Hematopoietic multipotent progenitor cell treated with erythropoietin and hydrocortisone succinate and interleukin-3 and kit ligand, for 4 days (in vitro differentiated cells): ENCODE data around the gene SCARB1.

ENCODE experiments used
- DNase-seq: peaks from one replicate; pipeline ENCODE4 v3.0.0-alpha.2; 2015

Gene SCARB1

DNA sequence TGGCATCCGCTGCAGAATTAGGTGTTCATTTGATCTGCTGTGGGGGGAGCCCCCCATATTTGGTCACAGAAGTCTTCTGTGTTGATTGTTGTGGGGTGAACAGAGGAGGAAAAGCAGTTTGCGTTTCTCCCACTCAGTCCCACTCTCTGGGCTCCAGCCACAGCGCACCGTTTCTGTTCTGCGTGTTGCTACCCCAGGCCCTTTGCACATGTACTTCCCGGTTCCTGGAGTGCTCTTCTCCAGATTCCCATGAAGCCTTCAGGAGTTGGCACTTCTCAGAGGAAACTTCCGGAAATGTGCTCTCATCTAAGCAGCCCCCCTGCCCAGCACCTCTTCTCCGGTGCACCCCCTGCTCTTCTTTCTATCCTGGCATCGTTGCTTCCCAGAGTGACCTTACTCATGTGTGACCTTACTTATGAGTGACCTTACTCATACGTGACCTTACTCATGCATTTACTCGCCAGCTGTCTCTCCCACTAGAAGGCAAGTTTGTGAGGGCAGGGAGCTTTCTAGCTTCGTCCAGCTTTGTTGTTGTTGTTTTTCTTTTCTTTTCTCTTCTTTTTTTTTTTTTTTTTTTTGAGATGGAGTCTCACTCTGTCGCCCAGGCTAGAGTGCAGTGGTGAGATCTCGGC lies 93.7 kb downstream of the SCARB1 start:
- DNase-seq: no peak

DNA sequence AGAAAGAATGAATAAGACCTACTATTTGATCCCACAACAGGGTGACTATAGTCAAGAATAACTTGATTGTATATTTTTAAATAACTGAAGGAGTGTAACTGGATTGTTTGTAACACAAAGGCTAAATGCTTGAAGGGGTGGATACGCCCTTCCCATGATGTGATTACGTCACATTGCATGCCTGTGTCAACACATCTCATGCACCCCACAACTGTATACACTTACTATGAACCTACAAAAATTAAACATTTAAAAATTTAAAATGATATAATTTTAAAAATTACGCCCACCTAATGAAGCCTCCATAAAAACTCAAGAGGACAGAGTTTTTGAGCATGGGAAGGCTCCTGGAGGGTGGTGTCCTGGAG lies 94.5 kb downstream of the SCARB1 start:
- no peak for DNase-seq

DNA sequence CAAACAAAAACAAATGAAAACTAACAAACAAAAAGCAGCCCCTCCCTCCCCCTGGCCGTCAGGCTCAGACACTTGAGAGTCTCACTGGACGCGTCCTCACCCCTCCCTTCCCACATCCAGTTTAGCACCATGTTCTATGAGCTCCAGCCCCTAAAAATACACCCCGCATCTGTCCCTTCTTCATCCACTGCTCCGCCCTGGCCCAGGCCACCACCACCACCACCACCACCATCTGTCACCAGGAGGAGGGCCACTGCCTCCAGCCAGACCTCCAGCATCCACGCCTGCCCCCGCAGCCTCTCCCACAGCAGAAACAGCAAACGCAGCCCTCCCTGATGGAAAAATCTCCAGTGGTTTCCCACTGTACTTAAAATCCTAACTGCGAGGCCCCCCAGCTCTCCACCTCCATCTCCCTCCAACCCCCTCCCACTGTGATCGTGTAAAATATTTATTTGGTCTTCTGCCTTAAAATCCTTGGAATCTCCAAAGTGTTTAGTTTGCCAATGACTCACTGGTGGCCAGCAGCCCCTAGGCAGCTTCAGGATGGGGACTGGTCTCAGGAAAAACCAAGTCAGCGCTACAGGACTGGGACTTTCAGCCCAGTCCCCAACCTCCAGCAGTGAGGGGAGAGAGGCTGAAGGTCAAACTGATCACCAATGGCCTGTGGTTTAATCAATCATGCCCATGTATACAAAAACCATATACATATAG lies 95.1 kb downstream of the SCARB1 start:
- no peak for DNase-seq

DNA sequence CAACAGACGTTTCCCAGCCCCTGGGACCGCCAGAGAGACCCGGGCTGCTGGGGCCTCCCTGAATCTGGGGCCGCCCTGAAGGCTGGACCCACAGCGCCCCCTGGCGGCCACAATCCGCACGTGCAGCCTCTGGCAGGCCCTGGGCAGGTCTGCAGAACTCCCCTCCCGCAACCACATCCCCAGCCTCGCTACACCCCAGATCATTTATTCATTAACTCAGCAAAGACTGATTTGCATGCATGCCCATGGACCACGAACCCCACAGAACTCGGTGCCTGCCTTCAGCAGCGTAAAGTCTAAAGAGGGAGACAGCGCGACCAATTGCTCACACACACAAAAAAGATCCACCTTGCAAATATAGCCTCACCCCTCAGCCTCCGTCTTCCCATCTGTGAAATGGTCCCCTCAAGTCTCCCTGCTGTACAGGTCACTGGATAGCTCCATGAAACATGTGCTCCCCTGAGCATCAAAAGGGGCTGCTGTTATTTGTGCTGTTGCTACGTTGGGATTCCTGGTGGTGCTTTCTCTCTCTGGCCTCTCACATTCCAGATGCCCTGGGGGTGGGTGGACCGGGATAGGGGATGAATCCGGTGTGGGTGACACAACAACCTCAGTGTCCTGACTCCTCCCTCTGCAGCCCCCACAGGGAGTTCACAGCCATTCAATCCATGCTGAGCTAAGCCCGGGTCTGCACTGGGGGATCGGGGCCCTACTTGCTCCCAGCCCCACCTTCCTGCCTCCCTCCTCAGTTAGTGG lies 96.4 kb downstream of the SCARB1 start:
- DNase-seq: peak; percentile 82

DNA sequence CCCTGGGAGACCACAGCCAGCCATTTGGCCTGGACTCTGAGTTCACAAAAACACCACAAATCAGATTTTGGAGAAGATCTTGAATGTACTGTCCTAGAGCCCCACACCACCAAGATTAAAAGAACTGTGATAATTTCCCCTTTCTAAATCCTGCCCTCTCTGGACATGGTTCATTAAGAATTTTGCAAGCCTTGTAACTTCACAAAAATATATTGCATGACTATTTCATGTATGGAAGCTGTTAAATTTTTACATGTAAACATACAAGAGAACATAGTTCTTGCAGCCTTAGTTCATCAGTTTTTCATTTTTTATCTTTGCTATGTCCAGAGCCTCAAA lies 97.0 kb downstream of the SCARB1 start:
- no peak for DNase-seq

DNA sequence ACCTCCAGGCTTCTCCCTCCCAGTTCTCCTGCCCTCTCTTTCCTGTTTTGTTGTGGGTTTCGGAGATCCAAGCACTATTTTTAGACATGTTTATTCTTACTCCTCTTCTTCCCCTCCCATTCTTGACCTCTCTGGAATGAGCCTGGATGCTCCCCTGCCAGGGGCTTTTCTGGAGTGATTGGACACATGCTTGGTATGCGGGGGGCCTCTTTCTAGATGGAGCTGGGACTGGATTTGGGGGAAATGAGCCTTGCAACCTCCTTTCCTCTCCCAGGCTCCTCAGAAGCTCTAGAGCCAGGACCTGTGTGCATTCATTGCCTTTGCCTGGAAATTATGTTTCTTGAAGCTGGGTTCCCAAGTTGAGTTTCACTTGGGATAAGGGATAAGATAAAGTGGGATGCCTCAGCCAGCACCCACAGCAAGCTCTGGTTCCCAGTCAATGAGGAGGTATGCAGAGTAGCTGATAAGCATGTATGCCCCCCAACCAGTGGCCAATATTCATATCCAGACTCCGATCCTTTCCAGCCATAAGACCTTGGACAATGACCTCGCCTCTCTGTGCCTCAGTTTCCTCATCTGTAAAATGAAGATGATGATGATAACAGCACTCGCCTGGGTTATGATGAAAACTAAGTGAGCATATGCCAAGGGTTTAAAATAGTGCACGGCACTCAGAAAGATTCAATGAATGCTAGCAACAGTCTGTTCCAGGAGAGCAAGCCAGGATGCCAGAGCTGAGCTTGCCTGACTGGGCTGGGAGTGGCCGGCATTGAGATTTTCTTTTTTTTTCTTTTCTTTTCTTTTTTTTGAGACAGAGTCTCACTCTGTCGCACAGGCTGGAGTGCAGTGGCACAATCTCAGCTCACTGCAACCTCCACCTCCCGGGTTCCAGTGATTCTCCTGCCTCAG lies 97.8 kb downstream of the SCARB1 start:
- no peak for DNase-seq

DNA sequence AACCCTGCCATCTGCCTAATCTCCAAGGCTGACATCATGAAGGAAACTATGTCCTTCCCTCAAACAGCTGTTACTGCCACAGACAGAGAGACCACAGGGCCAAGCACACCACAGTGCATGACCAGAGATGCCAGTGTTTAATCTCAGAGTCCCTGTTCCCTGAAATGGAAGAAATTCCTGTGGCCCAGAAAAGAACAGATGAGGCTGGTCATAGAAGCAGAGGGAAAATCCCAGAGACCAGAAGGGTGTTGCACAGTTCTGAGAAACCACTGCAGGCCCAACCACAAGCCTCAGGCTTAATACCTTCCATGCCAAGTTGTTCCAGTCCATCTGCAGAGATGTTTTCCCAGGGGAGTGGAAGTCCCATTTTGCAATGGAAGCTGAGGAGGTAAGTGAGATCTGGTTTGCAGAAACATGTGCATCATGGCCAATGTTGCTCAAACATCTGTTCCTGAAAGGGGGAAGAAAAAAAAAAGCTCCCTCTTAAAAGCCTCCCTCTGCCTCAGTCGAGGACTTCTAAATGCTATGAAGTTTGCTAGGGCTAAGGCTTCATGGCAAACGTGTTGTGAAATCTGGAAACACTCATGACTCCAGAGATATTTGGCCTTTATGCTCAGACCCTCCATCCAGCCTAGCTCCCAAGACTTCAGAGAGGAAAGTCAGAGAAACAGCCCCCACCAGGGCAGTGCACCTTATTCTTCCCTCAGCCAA lies 98.6 kb downstream of the SCARB1 start:
- no peak for DNase-seq

DNA sequence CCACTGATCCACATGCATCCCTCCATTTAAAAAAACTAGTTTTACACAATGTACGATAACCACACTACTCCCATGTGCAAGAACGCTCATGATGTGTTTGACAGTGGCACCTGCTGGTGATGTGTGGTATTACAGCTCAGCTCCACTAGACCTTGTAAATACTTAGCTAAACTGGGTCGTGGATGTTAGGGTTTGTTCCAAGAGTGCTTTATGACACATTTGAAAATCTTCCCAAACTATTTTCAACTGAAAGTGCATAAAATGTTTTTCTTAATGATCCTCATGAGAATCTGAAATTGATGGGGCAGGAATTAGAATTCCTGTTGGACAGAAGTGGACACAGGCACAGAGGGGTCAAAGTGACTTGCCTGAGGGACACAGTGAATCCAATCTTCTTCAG lies 99.2 kb downstream of the SCARB1 start:
- peak; percentile 74 for DNase-seq

DNA sequence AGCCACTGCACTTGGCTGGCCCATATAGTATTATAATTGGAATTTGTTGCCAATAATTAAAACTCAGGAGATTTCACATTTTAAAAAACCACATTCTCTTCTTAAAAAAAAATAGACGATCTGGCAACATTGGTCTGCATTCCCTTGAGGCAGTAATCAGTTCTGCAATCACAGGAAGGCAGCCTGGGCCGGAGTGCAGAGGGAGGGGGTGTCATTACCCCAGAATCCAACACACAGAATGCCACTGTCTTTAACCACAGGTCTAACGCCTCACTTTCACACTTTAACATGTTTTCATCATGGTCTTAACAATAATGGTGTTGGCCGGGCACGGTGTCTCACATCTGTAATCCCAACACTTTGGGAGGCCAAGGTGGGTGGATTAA lies 100.1 kb downstream of the SCARB1 start:
- DNase-seq: peak; percentile 40

DNA sequence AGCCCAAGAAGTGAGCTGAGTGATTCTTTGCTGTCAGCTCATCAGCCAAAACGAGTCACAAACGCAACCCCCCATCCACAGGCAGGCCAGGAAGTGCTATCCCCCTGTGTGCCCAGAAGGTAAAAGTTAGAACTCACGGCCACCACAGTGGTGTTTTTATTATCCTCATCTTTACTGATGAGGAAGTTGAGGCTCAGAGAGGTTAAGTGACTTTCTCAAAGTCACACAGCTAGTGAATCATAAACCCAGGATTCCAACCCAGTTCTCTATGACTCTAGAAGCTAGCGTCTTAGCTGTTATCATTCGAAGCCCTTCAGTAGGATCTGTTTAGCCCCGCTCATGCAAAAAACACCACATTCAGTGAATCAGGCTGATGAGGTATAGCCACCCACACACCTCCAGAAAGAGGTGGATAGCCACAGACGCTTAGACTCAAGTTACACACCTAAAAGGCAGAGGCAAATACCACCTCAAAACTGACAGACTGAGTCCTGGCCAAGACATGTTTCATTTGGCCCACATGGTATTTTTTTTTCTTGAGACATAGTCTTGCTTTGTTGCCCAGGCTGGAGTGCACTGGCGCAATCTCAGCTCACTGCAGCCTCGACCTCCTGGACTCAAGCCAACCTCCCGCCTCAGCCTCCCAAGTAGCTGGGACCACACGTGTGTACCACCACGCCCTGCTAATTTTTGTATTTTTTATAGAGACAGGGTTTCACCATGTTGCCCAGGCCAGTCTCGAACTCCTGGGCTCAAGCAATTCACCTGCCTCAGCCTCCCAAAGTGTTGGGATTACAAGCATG lies 100.7 kb downstream of the SCARB1 start:
- no peak for DNase-seq

DNA sequence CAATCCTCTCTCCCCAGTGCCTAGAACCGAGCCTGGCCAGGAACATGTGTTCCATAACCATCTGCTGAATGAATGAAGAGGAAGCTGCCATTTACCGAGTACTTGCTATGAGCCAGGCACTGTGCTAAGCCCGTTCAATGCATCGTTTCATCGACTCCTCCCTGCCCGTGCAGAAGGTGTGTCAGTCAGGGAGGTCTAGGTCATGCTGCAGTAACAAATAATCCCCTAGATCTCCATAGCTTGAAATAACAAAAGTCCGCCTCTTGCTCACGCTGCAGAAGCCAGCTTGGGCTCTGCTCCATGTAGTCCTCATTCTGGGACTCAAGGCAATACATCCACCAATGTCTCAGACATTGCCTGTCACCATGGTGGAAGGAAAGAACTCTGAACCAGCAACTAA lies 101.3 kb downstream of the SCARB1 start:
- DNase-seq: no peak

DNA sequence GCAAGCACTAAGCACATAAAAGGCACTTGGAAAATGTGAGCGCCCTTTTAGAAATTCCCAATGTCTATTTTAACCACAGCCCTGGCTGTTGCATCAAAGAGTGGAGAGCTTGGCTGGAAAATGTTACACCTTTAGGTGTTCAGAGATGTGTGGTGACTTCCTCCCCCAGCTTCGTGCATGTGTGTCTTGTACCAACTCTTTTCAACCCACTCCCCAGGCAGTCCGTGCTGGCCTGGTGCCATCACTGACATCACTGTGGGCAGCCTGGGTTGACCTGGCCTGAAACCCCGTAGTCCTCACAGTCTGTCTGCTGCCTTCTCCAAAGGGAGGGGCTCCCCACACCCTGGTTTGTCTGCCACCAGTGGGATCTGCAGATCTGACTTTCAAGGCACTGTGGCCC lies 101.8 kb downstream of the SCARB1 start:
- DNase-seq: no peak

DNA sequence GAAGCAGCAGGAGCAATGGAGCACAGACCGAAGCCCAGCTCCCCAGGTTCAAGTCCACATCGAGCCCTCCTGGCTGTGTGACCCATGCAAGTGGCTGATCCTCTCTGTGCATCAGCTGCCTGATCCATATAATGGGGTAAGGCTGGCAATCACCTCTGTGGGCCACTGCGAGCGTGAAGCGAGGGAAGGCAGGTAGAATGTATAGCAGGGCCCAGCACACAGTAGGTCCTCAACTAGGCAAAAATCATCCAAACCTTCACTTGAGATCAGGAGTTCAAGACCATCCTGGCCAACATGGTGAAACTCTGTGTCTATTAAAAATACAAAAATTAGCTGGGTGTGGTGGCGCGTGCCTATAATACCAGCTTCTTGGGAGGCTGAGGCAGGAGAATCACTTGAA lies 102.6 kb downstream of the SCARB1 start:
- no peak for DNase-seq

DNA sequence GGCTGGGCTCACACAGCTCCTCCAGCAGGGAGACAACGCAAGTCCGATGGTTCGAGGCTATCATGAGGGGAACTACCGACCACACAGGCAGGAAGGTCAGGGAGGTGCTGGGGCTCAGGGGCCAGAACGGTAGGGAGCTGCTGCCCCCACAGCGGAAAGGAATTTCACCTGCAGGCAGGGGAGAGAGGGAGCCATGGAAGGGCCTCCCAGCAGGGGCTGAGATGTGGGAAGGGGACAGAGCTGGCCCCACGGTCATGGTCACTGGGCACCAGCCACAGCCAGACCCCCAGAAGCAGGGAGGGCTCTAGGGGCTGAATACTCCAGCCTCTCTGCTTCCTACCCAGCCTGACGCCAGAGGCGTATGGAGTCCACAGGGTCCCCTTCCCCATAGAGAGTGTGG lies 103.1 kb downstream of the SCARB1 start:
- DNase-seq: no peak

DNA sequence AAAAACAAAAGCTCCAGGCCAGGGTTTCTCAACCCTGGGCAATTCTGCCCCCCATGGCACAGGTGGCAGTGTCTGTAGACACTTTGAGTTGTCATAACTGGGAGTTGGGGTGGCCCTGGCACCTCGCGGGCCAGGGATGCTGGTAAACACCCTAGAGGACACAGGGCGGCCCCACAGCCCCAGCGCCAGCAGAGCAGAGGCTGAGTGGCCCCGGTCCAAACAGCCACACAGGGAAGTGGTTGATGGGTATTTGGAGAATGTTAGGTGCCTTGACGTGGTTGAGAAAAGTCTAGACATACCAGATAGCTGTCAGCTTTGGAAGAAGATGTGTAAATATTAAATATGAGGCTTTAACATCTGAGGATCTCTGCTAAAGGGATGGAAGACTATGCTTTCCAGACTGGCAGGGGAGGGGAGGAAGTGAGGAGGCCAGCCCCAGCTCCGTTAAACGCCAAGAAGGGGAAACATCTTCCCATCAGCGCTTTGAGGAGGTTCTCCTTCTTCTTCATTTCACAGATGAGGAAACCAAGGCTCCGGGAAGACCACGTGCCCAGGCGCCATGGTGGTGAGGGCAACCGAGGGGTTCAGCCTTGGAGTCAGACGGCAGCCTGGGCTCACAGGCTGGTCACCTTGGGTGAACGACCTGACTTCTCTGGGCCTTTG lies 103.7 kb downstream of the SCARB1 start:
- DNase-seq: no peak

DNA sequence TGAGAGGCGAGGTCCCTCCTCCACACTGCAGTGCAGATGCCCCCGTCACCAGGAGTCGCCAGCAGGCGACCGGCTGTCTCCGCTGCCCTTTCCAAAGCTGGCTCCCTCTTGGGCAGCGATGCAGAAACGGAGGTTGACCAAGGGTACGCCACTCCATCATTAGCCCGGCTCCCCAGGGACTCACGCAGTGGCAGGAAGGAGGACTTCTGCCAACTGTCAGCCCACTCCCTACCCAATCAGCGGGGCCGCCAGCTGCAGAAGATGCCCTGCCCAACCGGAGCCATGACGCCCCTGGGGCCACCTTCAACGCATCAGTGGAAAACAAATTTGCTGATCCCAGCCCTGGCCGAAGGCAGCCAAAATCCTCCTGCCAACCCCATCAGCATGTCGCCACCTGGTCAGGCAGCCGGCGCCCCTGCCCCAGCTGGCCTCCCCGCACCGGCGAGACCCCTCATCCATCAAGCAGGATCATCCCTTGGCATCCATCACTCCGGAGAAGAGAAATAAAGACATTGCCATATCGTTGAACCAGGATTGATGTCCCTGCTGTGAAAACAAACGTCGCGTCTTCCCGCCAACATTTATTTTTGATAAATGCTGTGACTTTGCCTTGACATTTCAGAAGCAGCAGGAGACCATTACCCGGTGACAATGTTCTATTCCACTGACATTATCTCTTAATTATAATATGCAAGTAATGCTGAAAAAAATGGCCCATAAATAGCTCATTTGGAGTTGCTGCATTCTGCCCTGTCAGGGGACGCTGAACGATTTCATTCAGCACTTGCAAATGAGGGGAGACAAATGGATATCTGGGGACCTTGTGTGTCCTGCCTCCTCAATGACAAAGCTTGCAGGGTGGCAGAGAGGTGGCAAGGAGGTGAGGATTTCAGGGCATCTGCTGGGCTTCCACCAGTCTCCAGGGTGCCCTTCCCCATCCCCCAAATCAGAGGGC lies 105.1 kb downstream of the SCARB1 start:
- no peak for DNase-seq

DNA sequence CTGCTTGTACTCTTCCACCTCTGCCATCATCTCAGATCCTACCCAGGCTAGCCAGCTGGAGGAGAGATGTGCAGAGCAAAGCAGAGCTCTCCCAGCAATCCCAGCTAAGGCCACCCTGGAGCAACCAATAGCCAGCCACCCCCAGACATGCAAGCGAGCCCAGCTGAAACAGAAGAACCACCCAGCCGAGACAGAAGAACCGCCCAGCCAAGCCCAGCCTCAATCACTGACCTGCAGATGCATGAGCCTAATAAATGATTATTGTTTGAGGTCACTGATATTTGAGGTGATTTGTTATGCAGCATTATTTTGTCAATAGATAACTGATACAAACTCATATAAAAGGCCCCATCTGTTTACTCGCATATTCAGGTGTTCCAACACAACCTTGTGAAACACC lies 106.3 kb downstream of the SCARB1 start:
- no peak for DNase-seq

DNA sequence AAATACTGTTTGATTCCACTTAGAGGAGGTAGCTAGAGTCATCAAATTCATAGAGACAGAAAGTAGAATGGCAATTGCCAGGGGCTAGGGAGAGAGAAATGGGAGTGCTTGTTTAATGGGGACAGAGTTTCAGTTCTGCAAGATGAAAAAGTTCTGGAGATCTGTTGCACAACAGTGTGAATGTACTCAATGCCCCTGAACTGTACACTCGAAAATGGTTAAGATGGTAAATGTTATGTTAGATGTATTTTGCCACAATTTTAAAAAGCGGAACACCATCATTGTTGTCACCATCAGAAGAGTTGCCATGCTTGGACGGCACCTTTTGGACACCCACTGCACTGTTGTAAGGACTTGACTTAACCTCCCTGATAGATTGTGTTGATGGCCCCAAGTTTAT lies 106.9 kb downstream of the SCARB1 start:
- DNase-seq: no peak

DNA sequence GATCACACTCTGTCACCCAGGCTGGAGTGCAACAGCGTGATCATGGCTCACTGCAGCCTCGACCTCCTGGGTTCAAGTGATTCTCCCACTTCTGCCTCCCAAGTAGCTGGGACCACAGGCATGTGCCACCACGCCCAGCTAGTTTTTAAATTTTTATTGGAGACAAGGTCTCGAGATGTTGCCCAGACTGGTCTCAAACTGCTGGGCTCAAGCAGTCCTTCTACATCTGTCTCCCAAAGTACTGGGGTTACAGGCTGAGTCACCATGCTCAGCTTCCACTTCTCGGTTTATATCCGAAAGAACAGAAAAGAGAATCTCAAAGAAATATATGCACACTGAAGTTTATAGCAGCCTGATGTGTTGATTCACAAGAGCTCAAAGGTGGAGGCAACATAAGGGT lies 107.5 kb downstream of the SCARB1 start:
- no peak for DNase-seq

DNA sequence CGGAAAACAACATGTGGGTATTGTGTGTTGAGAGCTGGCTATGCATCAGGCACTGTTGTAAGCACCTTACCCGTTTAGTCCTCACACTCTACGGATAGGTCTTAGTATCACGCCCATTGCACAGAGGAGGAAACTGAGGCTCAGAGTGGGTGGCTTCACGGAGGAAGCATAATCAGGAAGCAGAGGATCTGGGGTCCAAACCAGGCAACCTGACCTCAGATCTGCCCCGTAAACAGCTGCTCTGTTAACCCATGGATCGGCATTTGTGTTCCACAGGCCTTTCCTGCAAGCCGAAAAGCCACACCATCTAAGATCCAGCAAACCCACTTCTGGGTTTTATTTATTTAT lies 107.9 kb downstream of the SCARB1 start:
- no peak for DNase-seq
